HL-60 (cell line): Measurements from ENCODE around the gene ATP6AP2.

ENCODE experiments used
- CTCF ChIP-seq: IDR thresholded peaks from one replicate; pipeline ENCODE4 v1.5.1; 2011; ENCODE audit warnings: low read length, control low read depth, inconsistent platforms; ENCODE audit not compliant: insufficient read depth
- GABPA ChIP-seq: IDR thresholded peaks from 2 replicates; pipeline ENCODE4 v1.6.1; 2012; ENCODE audit warnings: low read depth
- POLR2AphosphoS5 ChIP-seq: IDR thresholded peaks from 2 replicates; pipeline ENCODE4 v1.6.1; 2012; ENCODE audit warnings: low read depth
- REST ChIP-seq: IDR thresholded peaks from 2 replicates; pipeline ENCODE4 v1.6.1; 2012; ENCODE audit warnings: low read depth; ENCODE audit not compliant: insufficient replicate concordance
- SPI1 ChIP-seq: IDR thresholded peaks from 2 replicates; pipeline ENCODE4 v1.6.1; 2012; ENCODE audit warnings: low read depth, mild to moderate bottlenecking, borderline replicate concordance

GRCh38 chrX:40644821-40645358 is 64.1 kb downstream of the ATP6AP2 start:
- TF ChIP-seq CTCF, result no peak
- peak; percentile 45; the same call in 1 of the 2 replicates for TF ChIP-seq POLR2AphosphoS5
- TF ChIP-seq REST, result no peak
- TF ChIP-seq GABPA, result no peak
- no peak for TF ChIP-seq SPI1
